ENCODE measurements around the gene ZFP28.

- TF ChIP-seq CTCF (IDR thresholded peaks at IDR 0.05) (no peak), ZFX (IDR thresholded peaks at IDR 0.05; ENCODE audit: borderline replicate concordance) (no peak)
Observed at GRCh38 chr19:56566904-56567273, 28.1 kb downstream of the ZFP28 start.

Measured in 22Rv1 (cell line).